NCI-H2196 (cell line): Measurements from ENCODE around the gene COL4A1.
"Not testable (repeated sequence)": the region's sequence is repeated elsewhere in the genome, so short reads cannot be mapped to it uniquely, and the experiment has no call there.

Experiments
- DNase-seq: peaks from one replicate; lab custom pipeline; 2025; ENCODE audit not compliant: unreplicated experiment; lab: John Stamatoyannopoulos, UW

COL4A1 gene

DNA sequence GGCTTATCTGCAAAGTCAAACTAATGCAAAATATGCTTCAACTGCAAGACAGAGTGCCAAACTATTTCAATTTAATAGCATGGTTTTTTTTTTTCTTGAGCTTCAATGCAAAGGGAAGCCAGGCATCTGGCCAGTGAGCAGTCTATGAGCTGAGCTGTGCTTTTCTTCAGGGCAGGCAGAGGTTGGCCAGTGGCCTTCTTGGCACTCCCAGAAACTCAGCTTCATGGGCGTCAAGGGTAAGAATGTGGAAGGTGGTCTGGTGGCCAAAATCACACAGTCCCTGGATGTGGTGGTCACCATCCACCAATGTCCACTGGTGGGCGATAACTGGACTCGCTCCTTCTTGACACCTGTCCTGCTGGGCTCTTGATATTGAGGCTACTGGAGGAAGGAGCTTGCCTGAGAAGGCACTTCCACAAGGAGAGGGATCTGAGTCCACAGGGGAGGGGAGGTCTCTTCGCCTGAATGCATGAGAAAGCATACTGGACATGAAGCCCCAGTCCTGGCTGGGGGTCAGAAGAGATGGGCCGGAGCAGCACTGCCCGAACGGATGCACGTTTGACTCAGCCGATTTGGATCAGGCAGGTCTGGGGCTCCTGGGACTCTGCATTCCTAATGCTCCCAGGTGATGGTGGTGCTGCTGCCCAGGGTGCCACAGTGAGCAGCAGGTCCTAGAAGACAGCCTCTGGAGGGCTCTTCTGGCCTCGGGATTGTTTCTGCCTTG is 17.2 kb upstream of the COL4A1 start:
- no peak for DNase-seq

- no peak for DNase-seq
Observed at GRCh38 chr13:110323172-110323891, 16.4 kb upstream of the COL4A1 start.

- no peak for DNase-seq
Observed at GRCh38 chr13:110322828-110323171, 15.8 kb upstream of the COL4A1 start.

DNA sequence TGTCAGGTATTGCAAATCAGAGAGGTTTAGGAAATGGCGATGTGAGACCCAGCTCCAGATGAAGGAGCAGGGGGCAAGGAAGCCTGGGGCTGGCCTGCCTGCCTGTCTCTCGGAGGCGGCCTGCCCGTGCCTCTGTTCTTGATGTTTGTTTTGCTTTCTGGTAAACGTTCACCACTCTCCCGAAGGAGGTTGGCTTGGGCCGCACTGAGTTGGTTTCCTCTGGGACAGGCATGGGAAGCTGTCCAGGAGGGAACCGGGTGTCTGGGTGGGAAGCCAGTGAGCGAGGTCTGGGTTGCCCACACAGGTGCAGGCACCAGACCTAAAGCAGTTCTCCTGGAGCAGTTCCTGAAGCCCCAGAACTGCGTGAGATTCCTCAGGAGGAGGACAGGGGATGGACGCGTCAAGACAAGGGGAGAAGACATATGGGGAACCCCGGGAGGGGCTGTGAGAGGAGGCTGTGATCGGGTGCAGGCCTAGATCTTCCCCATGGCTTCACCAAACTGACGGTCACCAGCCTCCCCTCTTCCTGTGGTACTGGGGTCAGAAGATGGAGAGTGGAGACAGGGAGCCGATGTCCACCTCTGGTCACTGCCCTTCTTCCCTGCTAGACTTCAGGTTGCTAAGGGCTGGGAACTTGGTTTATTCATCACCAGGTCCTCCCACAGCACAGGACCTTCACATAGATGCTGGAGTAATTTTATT is 15.3 kb upstream of the COL4A1 start:
- DNase-seq, result no peak

DNA sequence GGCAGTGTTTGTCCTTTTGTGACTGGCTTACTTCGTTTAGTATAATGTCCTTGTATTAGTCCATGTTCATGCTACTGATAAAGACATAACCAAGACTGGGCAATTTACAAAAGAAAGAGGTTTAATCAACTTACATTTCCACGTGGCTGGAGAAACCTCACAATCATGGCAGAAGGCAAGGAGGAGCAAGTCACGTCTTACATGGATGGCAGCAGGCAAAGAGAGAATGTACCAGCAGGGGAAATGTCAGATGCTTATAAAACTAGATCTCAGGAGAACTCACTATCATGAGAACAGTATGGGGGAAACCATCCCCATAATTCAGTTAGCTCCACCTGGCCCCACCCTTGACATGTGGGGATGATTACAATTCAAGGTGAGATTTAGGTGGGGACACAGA is 14.6 kb upstream of the COL4A1 start:
- not testable (repeated sequence) for DNase-seq

- DNase-seq, result no peak
Observed at GRCh38 chr13:110320645-110321044, 13.7 kb upstream of the COL4A1 start.

- DNase-seq, result no peak
Observed at GRCh38 chr13:110319774-110320509, 13.0 kb upstream of the COL4A1 start.

DNA sequence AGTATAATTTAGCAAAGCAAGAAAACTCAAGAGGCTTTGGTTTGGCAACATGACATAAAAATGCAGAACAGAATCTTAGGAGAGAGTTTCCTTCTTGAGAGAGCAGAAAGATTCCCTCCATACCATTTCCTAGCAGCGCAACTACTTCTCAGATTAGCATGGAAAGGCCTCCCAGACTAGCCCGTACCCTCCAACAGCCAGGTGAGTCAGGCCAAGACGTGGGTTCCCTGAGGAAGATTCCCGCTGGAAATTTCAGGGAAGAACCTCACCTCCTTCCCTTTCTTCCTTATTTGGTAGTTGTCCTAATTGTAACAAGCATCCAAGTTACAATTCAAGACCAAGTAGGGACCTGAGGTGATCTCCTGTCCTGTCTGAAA is 12.4 kb upstream of the COL4A1 start:
- DNase-seq, result no peak

DNA sequence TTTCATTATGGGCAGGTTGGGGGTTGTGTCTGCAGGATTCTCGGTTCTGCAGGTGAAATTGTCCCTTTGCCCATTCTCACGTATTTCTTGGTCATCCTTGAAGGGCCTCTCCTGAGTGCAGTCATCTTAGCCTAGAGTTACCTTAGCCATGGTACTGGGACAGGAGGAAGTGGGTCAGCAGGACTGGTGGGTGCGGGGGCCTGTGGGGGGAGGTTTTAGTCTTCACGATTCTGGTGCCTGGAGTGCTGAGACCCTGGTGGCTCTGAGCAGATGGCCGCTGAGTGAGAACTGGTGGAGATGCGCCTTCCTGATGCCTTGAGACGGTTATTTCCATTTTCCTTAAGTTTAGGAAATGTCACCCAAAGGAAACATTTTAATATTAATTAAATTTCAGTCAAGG is 12.0 kb upstream of the COL4A1 start:
- no peak for DNase-seq

DNA sequence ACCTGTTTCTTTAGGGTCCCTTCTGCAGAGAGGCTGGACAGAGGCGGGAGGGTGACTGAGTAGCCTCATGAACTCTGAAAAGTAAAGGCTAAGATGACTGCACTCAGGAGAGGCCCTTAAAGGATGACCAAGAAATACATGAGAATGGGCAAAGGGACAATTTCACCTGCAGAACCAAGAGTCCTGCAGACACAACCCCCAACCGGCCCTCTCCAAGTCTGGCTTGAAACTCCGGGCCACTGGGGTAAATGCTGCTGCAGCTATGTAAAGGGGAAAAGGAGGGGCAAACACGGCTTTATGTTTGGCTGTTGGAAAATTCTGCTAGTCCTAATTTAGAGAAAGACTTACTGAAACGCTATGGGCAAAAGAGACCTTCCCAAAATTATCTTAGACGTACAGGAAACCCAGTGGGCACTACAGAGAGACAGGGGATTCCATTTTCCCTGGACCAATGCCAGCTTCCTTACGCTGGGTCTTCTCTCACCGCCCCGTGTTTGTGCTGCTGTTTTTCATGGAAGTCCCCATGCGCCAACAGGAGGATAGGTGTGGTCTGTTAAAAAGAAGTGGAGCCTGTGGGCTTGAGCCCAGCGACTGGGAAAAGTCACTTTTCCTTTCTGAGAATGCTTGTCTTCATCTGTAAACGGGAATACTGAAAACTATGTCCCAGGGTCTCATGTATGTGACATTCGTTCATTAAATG is 10.7 kb upstream of the COL4A1 start:
- no peak for DNase-seq

GRCh38 chr13:110317093-110317492 is 10.1 kb upstream of the COL4A1 start:
- no peak for DNase-seq

DNA sequence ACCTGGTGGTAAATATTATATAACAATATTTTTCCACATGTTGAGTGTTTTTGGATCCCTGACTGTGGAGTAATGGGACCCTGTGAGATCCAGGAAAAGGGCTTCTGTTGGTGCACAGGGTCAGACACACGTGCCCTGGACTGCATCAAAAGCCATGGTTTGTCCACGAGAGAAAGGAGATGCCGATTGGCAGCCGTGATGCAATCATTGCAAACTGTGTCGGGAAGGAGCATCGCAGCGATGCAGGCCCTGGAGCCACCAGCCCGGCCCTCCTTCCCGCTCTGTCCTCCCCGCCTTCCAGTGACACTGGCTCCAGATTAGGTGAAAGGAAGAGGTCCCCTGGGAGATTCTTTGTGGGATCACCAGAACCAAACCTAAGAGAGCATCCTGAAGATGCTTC is 9.2 kb upstream of the COL4A1 start:
- no peak for DNase-seq

DNA sequence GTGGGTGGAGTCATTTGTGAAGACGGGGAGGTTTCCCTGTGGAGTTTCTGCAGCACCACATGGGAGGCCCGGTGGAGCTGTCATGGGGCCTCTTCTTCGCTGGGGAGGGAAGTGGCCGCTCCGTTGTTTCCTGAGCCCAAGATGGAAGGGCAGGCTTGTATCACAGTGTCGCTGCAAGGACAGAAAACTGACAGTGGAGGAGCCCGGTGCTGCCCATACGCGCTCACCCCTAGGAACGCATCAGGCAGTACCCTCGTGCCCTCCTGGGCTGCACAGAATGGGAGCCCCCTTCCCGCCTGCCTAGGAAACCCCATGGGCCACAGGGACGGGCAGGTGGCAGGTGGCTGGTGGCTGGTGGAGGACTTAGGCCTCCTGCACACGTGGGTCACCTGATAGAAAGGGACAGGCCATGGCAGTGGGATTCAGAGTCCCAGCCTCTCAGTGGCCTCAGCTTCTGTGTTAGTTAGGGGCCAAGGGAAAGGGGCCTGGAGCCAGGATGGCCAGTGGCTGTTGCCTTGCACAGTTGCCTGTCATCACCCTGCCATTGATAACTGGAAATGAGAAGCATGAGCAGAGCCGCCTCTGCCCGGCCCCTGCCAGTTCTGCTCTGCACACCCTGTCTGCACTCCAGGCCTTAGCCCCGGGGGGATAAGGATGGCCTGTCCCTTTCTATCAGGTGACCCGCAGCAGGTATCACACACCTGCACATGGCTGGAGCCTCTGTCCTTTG is 7.7 kb upstream of the COL4A1 start:
- DNase-seq, result no peak

GRCh38 chr13:110313733-110314132 is 6.8 kb upstream of the COL4A1 start:
- not testable (repeated sequence) for DNase-seq

GRCh38 chr13:110313261-110313660 is 6.3 kb upstream of the COL4A1 start:
- DNase-seq, result not testable (repeated sequence)

- no peak for DNase-seq
Observed at GRCh38 chr13:110312339-110313031, 5.5 kb upstream of the COL4A1 start.

- DNase-seq, result no peak
Observed at GRCh38 chr13:110311443-110312338, 4.7 kb upstream of the COL4A1 start.

GRCh38 chr13:110310541-110311442 is 3.8 kb upstream of the COL4A1 start:
- no peak for DNase-seq
